ENCODE results near the gene PDSS2. TPM values are rescaled to one million over a fixed set of nuclear protein-coding genes. Genes with fewer than 3 reads are reported as not detected.

PDSS2 gene
- polyA plus RNA-seq, 1 experiment: 11.6 TPM

DNA sequence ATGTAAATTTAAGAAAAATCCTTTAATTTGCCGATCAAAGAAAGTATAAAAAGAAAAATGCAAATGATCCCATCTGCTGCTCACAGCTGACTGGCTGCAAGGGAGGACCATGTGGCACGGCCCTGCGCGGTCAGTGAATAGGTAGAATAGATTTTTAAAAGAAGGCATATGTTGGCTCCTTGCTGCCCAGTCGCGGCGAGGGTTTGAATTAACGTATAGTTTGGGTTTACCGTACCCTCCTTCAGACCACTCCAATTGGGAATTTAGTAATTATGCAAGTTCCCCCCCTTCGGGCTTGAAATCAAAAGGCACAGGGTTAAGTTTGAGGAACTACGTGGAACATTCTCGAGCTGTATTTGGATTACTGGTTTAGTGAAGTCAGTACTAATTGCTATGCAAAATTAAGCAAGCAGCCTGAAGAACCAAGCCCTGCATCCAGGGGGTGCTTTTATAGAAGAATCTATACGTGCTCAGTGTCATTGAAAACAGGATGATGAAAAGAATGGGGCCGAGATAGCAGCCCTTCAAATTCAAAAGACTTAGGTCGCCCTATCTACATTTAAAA is 343.0 kb downstream of the PDSS2 start:
- H3K36me3 ChIP-seq (ENCODE audit: control insufficient read depth, insufficient read depth, low read length): no peaks in the 10 kb centered on the region
- ChIA-PET POLR2A (no interaction called here), CTCF (interaction anchor here (1.1 to 1.3 kb wide), 2 partner anchors 15 to 732 kb away, joined by 4 to 7 read pairs; no protein-coding TSS in a partner anchor)
- peak overlapping the region; percentile 45 for H3K4me3 ChIP-seq (ENCODE audit: low read depth, low read length)
- no peak for DNase-seq (ENCODE audit: low read depth)
- TF ChIP-seq, protein P1, sequence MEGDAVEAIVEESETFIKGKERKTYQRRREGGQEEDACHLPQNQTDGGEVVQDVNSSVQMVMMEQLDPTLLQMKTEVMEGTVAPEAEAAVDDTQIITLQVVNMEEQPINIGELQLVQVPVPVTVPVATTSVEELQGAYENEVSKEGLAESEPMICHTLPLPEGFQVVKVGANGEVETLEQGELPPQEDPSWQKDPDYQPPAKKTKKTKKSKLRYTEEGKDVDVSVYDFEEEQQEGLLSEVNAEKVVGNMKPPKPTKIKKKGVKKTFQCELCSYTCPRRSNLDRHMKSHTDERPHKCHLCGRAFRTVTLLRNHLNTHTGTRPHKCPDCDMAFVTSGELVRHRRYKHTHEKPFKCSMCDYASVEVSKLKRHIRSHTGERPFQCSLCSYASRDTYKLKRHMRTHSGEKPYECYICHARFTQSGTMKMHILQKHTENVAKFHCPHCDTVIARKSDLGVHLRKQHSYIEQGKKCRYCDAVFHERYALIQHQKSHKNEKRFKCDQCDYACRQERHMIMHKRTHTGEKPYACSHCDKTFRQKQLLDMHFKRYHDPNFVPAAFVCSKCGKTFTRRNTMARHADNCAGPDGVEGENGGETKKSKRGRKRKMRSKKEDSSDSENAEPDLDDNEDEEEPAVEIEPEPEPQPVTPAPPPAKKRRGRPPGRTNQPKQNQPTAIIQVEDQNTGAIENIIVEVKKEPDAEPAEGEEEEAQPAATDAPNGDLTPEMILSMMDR (IDR thresholded peaks at IDR 0.05; ENCODE audit: insufficient read depth, low read depth, low read length): 0 out of 2 replicates have a peak, but pooled peaks have one; percentile 20
- peaks cover 5% of the 10 kb centered on the region; the same call in 1 of the 2 replicates for H3K27me3 ChIP-seq (ENCODE audit: control insufficient read depth, insufficient read depth, low read length)

DNA sequence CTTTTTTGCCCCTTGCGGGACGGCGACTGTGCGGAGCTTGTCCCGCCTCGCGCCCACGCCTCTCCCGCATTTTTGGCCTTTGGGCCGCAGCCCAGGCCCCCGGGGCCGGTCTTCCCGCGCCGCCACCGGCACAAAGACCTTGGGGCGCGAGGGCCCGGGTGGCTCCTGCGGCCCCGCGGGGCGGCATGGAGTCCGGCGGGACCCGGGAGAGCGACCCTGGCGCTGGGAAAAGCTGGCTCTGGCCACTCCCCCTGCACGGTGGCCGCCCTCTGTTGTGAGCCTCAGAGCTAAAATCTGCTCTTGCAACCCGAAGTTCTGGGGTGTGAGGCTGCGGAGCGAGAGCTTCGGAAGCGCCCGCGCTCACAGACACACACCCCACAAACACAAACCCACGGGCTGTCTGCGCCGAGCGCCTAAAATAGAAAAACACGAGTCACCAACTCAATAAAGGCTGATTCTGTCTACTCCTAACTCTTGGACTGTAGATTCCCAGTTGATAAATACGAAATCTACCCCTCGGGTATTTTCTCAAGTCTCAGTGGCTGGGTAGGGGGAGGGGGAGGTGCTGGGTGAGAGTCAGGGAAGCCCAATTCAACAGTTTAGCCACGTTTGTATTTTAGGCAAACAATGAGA is 343.6 kb downstream of the PDSS2 start:
- H3K27me3 ChIP-seq (ENCODE audit: control insufficient read depth, insufficient read depth, low read length): peaks cover 5% of the 10 kb centered on the region; the same call in 1 of the 2 replicates
- H3K4me3 ChIP-seq (ENCODE audit: low read depth, low read length): peak overlapping the region; percentile 45
- no peak for DNase-seq (ENCODE audit: low read depth)
- H3K36me3 ChIP-seq (ENCODE audit: control insufficient read depth, insufficient read depth, low read length): no peaks in the 10 kb centered on the region
- POLR2A ChIA-PET: no interaction called here
- CTCF ChIA-PET: interaction anchor here (0.6 to 1.3 kb wide), 5 partner anchors 9 to 1978 kb away, joined by 3 to 7 read pairs (median 4); no protein-coding TSS in a partner anchor
- TF ChIP-seq, protein P1 (IDR thresholded peaks at IDR 0.05; ENCODE audit: insufficient read depth, low read depth, low read length): no peak

DNA sequence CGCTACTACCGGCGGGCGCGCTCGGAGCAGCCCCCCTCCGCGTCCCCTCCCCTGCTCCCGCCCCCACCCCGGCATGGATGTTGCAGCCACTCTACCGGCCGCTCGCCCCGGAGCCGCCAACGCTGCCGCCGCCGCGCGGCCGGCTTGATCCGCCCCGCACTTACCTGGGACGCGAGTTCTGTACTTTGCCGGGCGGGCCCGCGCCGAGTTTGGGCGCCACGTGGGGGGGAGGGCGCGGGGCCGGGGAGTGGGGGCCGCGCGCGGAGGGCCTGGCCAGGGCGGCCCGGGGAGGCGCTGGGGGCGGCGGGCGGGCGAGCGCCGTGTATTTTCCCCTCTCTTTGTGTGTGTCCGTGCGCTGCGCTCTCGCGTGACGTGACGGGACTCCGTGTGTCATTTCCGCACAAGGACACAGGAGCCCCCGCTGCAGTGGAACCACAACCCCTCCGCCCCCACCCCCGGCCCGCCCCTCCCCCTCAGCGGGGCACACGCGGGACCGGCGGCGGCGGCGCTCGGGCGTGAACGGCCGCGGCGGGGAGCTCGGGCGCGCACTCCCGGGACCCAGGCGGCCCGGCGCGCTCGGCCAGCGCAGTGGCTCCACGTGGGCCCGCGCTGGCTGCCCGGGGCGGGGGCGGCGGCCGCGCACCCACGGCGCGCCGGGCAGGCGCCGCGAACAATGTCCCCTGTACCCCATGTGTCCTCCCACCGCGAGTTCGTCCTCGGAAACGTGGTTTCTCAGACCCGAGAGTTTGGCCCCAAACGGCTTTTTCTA is 344.3 kb downstream of the PDSS2 start, which contains the start of gene BEND3:
TSS of gene BEND3 (minus strand) at position 590 of the 769 bp plus-strand sequence. CDS start 16,230 bp downstream, outside the sequence.
- POLR2A ChIA-PET: no interaction called here
- Histone ChIP-seq H3K27me3 (ENCODE audit: control insufficient read depth, insufficient read depth, low read length) (peaks cover 5% of the 10 kb centered on the region; the same call in 1 of the 2 replicates), H3K4me3 (ENCODE audit: low read depth, low read length) (peak within 1 kb of the TSS; percentile 45), H3K36me3 (ENCODE audit: control insufficient read depth, insufficient read depth, low read length) (no peaks in the 10 kb centered on the region)
- CTCF ChIA-PET: interaction anchor here (0.6 to 1.3 kb wide), 5 partner anchors 9 to 1979 kb away, joined by 3 to 7 read pairs (median 4); no protein-coding TSS in a partner anchor
- no peak for DNase-seq (ENCODE audit: low read depth)
- TF ChIP-seq, protein P1 (IDR thresholded peaks at IDR 0.05; ENCODE audit: insufficient read depth, low read depth, low read length): no peak

DNA sequence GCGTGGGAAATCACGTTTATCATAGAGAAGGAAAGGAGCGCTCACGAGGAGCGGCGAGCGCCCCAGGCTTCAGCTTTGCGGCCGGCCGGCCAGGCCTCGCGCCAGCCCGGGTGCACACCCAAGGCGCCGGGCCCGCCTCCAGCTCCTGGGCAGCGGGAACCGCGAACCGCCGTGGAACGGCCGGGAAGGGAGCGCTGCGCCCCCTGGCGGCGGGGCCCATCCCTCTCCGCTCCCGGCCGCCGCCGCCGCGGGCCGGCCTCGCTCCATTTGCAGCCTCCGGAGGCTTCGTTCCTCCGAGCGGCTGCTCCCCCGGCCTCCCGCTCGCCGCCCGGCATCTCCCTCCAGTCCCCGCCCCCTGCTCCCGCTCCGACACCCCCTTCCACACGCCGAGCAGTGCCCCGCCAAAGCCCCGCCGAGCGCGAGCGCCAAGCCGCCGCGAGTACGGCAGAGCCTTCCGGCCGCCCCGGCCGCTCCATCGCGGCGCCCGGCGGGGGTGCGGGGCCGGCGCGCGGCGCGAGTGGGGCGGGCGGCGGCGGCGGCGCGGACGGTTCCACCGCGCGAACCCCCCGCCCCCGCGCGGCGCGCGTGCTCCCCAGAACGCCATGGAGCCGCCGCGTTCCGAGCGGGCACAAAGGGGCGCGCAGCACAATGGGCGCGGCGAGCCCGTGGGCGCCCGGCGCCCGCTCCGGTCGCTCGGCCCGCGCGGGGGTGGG is 345.0 kb downstream of the PDSS2 start:
- Histone ChIP-seq H3K4me3 (ENCODE audit: low read depth, low read length) (peak overlapping the region; percentile 45), H3K36me3 (ENCODE audit: control insufficient read depth, insufficient read depth, low read length) (no peaks in the 10 kb centered on the region), H3K27me3 (ENCODE audit: control insufficient read depth, insufficient read depth, low read length) (peaks cover 5% of the 10 kb centered on the region; the same call in 1 of the 2 replicates)
- POLR2A ChIA-PET: interaction anchor here (0.6 kb wide), 2 partner anchors 96 to 783 kb away, joined by 3 read pairs; no protein-coding TSS in a partner anchor
- TF ChIP-seq, protein P1 (IDR thresholded peaks at IDR 0.05; ENCODE audit: insufficient read depth, low read depth, low read length): peak; percentile 27; the same call in 1 of the 2 replicates
- DNase-seq (ENCODE audit: low read depth): peak; percentile 44
- CTCF ChIA-PET: interaction anchor here (0.6 to 1.2 kb wide), 25 partner anchors 8 to 1577 kb away, joined by 3 to 6 read pairs (median 3); partner anchors contain the start of gene MTRES1

Measured in BJ (cell line).